MCF 10A (cell line): Measurements from ENCODE around the gene TCAP. TPM values are rescaled to one million over a fixed set of nuclear protein-coding genes. Genes with fewer than 3 reads are reported as not detected.

Source experiments
- BruUV-seq: library from RNA; stranded (reverse); fragments of 400-500 nt; replicated peaks from 2 replicates; lab custom pipeline; 2021; lab: Mats Ljungman, UMichigan
- CTCF ChIA-PET: fragments of 300-600 bp; sonication (Branson Sonifier 250); formaldehyde crosslinking; extraction: SDS; loops from one replicate; lab custom pipeline; 2021; ENCODE audit warnings: antibody characterized with exemption, inconsistent platforms; lab: Yijun Ruan, JAX
- POLR2A ChIA-PET: fragments of 300-600, 350-650 bp; sonication (Branson Sonifier 250); formaldehyde crosslinking; extraction: SDS; loops from one replicate; lab custom pipeline; 2020; ENCODE audit warnings: antibody characterized with exemption, inconsistent platforms; lab: Yijun Ruan, JAX
- DNase-seq: peaks from one replicate; pipeline ENCODE4 v3.0.0-alpha.2; 2018; ENCODE audit not compliant: unreplicated experiment
- H3K27ac Mint-ChIP-seq: one replicate; pipeline ENCODE4 v1.8.0; 2022; ENCODE audit warnings: mild to moderate bottlenecking, low read depth, mixed read lengths; ENCODE audit not compliant: unreplicated experiment
- H3K27me3 Mint-ChIP-seq: one replicate; pipeline ENCODE4 v1.8.0; 2022; ENCODE audit warnings: mixed read lengths; ENCODE audit not compliant: insufficient read depth, unreplicated experiment
- H3K36me3 Mint-ChIP-seq: one replicate; pipeline ENCODE4 v1.8.0; 2022; ENCODE audit warnings: mild to moderate bottlenecking, moderate library complexity, mixed read lengths; ENCODE audit not compliant: insufficient read depth, unreplicated experiment
- H3K4me1 Mint-ChIP-seq: one replicate; pipeline ENCODE4 v1.8.0; 2022; ENCODE audit warnings: mixed read lengths; ENCODE audit not compliant: insufficient read depth, unreplicated experiment
- H3K4me3 Mint-ChIP-seq: one replicate; pipeline ENCODE4 v1.8.0; 2022; ENCODE audit warnings: mild to moderate bottlenecking, moderate library complexity, mixed read lengths; ENCODE audit not compliant: unreplicated experiment
- H3K9me3 Mint-ChIP-seq: one replicate; pipeline ENCODE4 v1.8.0; 2022; ENCODE audit warnings: mixed read lengths; ENCODE audit not compliant: unreplicated experiment
- intact Hi-C: fragments of 100-400 bp; cut with micrococcal nuclease; formaldehyde crosslinking; loops from 2 replicates; pipeline ENCODE4 v1.14.1; 2022
- total RNA-seq: library from RNA; stranded (reverse); gene quantifications from 2 replicates; pipeline ENCODE4 v1.2.3, GENCODE V29; 2022
- TF ChIP-seq, protein P1 (sequence below): fragments of 200-600 bp; IDR thresholded peaks from one replicate; pipeline ENCODE4 v1.8.0; 2022; ENCODE audit warnings: antibody characterized with exemption, mild to moderate bottlenecking; ENCODE audit not compliant: unreplicated experiment

Gene TCAP
- total RNA-seq, 1 experiment from 2014 or later, result 0.37 TPM

DNA sequence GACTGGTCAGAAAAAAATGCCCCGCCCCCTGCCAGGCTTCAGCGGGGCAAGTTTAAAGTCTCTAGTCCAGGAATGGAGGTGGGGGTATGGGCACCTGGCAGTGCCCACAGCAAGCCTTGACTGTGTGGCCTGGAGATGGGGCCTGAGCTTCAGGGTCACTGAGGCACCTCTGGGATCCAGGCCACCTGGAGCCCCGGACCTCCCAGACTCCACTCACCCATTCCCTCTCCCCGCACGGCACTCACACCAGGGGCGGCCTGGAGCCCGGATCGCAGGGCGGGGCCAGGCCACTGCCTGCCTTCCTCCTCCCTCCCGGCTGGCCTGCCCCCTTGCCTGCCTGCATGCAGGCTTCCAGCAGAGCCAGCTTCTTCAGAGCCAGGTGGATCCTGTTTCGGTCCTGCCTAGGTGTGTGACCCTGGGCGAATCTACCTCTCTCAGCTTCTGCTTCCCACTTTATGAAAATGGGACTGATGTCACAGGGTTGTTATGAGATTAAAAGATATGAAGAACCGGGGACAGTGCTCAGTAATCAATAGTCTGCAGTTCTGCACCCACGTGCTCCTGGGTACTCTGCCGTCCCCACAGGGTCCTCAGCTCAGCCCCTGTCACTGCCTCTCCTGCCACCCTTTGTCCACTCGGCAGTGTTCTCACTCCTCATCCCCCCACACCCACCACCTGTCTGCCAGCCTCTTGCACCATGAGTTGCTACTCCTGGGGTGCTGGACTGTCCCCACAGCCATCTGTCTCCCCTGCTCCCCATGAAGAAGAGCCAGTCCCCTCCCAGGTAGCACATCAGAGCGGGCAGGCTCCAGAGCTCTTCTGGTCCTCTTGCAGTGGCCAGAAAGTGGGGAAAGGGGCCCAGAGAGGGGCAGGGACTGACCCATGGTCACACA lies 1.2 kb upstream of the TCAP start:
- TF ChIP-seq, protein P1, sequence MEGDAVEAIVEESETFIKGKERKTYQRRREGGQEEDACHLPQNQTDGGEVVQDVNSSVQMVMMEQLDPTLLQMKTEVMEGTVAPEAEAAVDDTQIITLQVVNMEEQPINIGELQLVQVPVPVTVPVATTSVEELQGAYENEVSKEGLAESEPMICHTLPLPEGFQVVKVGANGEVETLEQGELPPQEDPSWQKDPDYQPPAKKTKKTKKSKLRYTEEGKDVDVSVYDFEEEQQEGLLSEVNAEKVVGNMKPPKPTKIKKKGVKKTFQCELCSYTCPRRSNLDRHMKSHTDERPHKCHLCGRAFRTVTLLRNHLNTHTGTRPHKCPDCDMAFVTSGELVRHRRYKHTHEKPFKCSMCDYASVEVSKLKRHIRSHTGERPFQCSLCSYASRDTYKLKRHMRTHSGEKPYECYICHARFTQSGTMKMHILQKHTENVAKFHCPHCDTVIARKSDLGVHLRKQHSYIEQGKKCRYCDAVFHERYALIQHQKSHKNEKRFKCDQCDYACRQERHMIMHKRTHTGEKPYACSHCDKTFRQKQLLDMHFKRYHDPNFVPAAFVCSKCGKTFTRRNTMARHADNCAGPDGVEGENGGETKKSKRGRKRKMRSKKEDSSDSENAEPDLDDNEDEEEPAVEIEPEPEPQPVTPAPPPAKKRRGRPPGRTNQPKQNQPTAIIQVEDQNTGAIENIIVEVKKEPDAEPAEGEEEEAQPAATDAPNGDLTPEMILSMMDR, result no peak
- DNase-seq, result no peak
- intact Hi-C loops, result no loop called here
- Mint-ChIP-seq H3K36me3 (peaks cover 6% of the 10 kb centered on the region), H3K27ac (no peak overlapping the region), H3K4me3 (no peak overlapping the region), H3K9me3 (no peaks in the 10 kb centered on the region), H3K4me1 (peaks cover 16% of the 10 kb centered on the region), H3K27me3 (peaks cover 28% of the 10 kb centered on the region)
- ChIA-PET POLR2A (interaction anchor here (0.6 kb wide), 1 partner anchor 73 kb away, joined by 4 read pairs; no protein-coding TSS in a partner anchor), CTCF (interaction anchor here (0.7 to 1.3 kb wide), 4 partner anchors 8 to 80 kb away, joined by 3 read pairs; no protein-coding TSS in a partner anchor)
- no TSS peak for BruUV-seq

DNA sequence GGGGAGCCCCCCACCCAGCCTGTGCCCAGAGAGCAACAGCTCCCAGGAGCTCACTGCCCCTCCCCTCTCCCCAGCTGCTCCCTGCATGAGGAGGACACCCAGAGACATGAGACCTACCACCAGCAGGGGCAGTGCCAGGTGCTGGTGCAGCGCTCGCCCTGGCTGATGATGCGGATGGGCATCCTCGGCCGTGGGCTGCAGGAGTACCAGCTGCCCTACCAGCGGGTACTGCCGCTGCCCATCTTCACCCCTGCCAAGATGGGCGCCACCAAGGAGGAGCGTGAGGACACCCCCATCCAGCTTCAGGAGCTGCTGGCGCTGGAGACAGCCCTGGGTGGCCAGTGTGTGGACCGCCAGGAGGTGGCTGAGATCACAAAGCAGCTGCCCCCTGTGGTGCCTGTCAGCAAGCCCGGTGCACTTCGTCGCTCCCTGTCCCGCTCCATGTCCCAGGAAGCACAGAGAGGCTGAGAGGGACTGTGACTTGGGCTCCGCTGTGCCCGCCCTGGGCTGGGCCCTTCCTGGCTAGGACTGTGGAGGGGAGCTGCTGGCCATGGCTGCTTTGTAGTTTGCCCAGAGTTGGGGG lies 584 bp downstream of the TCAP start:
- no peak overlapping the region for H3K4me3 Mint-ChIP-seq
- CTCF ChIA-PET, result interaction anchor here (0.9 kb wide), 2 partner anchors 42 to 87 kb away, joined by 4 to 5 read pairs; no protein-coding TSS in a partner anchor
- POLR2A ChIA-PET, result interaction anchor here (0.9 to 1.7 kb wide), 3 partner anchors 11 to 31 kb away, joined by 3 to 4 read pairs (median 3); no protein-coding TSS in a partner anchor
- DNase-seq, result peak; percentile 36
- no peak overlapping the region for H3K27ac Mint-ChIP-seq
- peaks cover 16% of the 10 kb centered on the region for H3K4me1 Mint-ChIP-seq
- no TSS peak for BruUV-seq
- TF ChIP-seq, protein P1, result no peak
- no peaks in the 10 kb centered on the region for H3K9me3 Mint-ChIP-seq
- intact Hi-C loops, result no loop called here
- H3K27me3 Mint-ChIP-seq, result peaks cover 37% of the 10 kb centered on the region
- H3K36me3 Mint-ChIP-seq, result peaks cover 17% of the 10 kb centered on the region

DNA sequence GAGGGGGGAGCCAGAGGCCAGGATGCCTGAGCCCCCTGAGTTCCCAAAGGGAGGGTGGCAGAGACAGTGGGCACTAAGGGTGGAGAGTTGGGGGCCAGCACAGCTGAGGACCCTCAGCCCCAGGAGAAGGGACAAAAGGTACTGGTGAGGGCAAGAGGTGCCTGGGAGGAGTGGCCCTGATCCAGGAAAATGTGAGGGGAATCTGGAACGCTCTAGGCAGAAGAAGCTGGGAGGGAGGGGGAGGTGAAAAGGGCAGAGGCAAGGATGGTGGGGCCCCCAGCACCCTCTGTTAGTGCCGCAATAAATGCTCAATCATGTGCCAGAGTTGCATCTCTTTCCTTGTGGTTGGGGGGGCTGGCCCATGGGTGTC lies 1.1 kb downstream of the TCAP start:
- H3K4me3 Mint-ChIP-seq, result no peak overlapping the region
- POLR2A ChIA-PET, result interaction anchor here (0.7 to 1.7 kb wide), 3 partner anchors 17 to 73 kb away, joined by 3 to 4 read pairs (median 4); no protein-coding TSS in a partner anchor
- peaks cover 41% of the 10 kb centered on the region for H3K27me3 Mint-ChIP-seq

More for the DNA sequence above, 1.1 kb downstream of the TCAP start:
- peaks cover 17% of the 10 kb centered on the region for H3K36me3 Mint-ChIP-seq
- no TSS peak for BruUV-seq
- no peak overlapping the region for H3K27ac Mint-ChIP-seq
- no peak for DNase-seq
- intact Hi-C loops, result no loop called here
- TF ChIP-seq, protein P1, result no peak
- H3K9me3 Mint-ChIP-seq, result no peaks in the 10 kb centered on the region
- H3K4me1 Mint-ChIP-seq, result peaks cover 16% of the 10 kb centered on the region
- CTCF ChIA-PET, result interaction anchor here (0.9 kb wide), 2 partner anchors 43 to 87 kb away, joined by 4 to 5 read pairs; no protein-coding TSS in a partner anchor
